HepG2 (cell line): Measurements from ENCODE around the gene ZFP36L2. TPM values are rescaled to one million over a fixed set of nuclear protein-coding genes. Genes with fewer than 3 reads are reported as not detected.

Source experiments
- BORCS8-MEF2B ChIP-seq: sonication (generic); formaldehyde crosslinking; IDR thresholded peaks from 2 replicates; pipeline ENCODE4 v1.8.0; 2022; ENCODE audit warnings: mild to moderate bottlenecking, missing genetic modification reagents
- E2F2 ChIP-seq: sonication (generic); formaldehyde crosslinking; IDR thresholded peaks from 2 replicates; pipeline ENCODE4 v1.4.0; 2020; ENCODE audit warnings: missing genetic modification reagents, borderline replicate concordance
- HBP1 ChIP-seq: IDR thresholded peaks from 2 replicates; pipeline ENCODE4 v1.6.1; 2016; ENCODE audit warnings: low read depth, control low read depth
- MED8 ChIP-seq: sonication (generic); formaldehyde crosslinking; IDR thresholded peaks from 2 replicates; pipeline ENCODE4 v1.8.1; 2023; ENCODE audit warnings: mild to moderate bottlenecking, missing genetic modification reagents; ENCODE audit not compliant: insufficient replicate concordance
- MZF1 ChIP-seq: sonication (generic); formaldehyde crosslinking; IDR thresholded peaks from 2 replicates; pipeline ENCODE4 v1.8.1; 2023; ENCODE audit warnings: mild to moderate bottlenecking, missing genetic modification reagents, borderline replicate concordance
- PCBP1 ChIP-seq: fragments of 200-400 bp; formaldehyde crosslinking; IDR thresholded peaks from 2 replicates; pipeline ENCODE4 v1.6.1; 2017; ENCODE audit warnings: mild to moderate bottlenecking, low read depth, low read length, borderline replicate concordance
- PLSCR1 ChIP-seq: sonication (generic); formaldehyde crosslinking; IDR thresholded peaks from 2 replicates; pipeline ENCODE4 v1.5.0; 2020; ENCODE audit warnings: missing genetic modification reagents, mild to moderate bottlenecking, borderline replicate concordance
- PRPF4 ChIP-seq: fragments of 200-400 bp; formaldehyde crosslinking; IDR thresholded peaks from 2 replicates; pipeline ENCODE4 v1.6.1; 2016; ENCODE audit warnings: low read length, low read depth; ENCODE audit not compliant: poor library complexity, severe bottlenecking
- RAD51 ChIP-seq: fragments of 450-650 bp; IDR thresholded peaks from 2 replicates; pipeline ENCODE4 v1.6.1; 2016; ENCODE audit warnings: borderline replicate concordance
- SRF ChIP-seq: IDR thresholded peaks from 2 replicates; pipeline ENCODE4 v1.6.1; 2011; ENCODE audit warnings: mild to moderate bottlenecking, low read depth, low read length, moderate library complexity
- THAP7 ChIP-seq: sonication (generic); formaldehyde crosslinking; IDR thresholded peaks from 2 replicates; pipeline ENCODE4 v1.8.1; 2023; ENCODE audit warnings: mild to moderate bottlenecking, missing genetic modification reagents
- ZBTB7B ChIP-seq: sonication (generic); formaldehyde crosslinking; IDR thresholded peaks from 2 replicates; pipeline ENCODE4 v1.4.0; 2020; ENCODE audit warnings: missing genetic modification reagents
- ZFY ChIP-seq: sonication (generic); formaldehyde crosslinking; IDR thresholded peaks from 2 replicates; pipeline ENCODE4 v1.4.0; 2020; ENCODE audit warnings: missing genetic modification reagents
- ZNF142 ChIP-seq: sonication (generic); formaldehyde crosslinking; IDR thresholded peaks from 2 replicates; pipeline ENCODE4 v1.4.0; 2020; ENCODE audit warnings: missing genetic modification reagents
- ZNF282 ChIP-seq: fragments of 450-650 bp; IDR thresholded peaks from 2 replicates; pipeline ENCODE4 v1.6.1; 2018; ENCODE audit not compliant: partially characterized antibody
- ZNF296 ChIP-seq: sonication (generic); formaldehyde crosslinking; conservative IDR thresholded peaks from 2 replicates; pipeline ENCODE4 v1.5.0; 2020; ENCODE audit warnings: mild to moderate bottlenecking, missing genetic modification reagents
- ZNF335 ChIP-seq: sonication (generic); formaldehyde crosslinking; IDR thresholded peaks from 2 replicates; pipeline ENCODE4 v1.4.0; 2020; ENCODE audit warnings: missing genetic modification reagents
- ZNF605 ChIP-seq: sonication (generic); formaldehyde crosslinking; IDR thresholded peaks from 2 replicates; pipeline ENCODE4 v1.8.0; 2022; ENCODE audit warnings: mild to moderate bottlenecking, missing genetic modification reagents
- polyA plus RNA-seq, 8 experiments: library from polyadenylated mRNA; depleted of rRNA in 3 of 8; stranded (reverse) in 7 of 8; unstranded in 1 of 8; fragments of >200 nt; fragmentation: Illumina TruSeq in 4 of 8; extraction: Trizol in 4 of 8; gene quantifications; 2 replicates each; pipeline versions ENCODE4 v1.2.1 to v1.2.3, GENCODE V29; 2011 to 2016; ENCODE audit warnings: low read depth in 4 of 8, missing spikeins in 1 of 8, mixed read lengths in 1 of 8; ENCODE audit not compliant: insufficient read depth in 1 of 8
- total RNA-seq, 5 experiments: library from RNA; depleted of rRNA; stranded (reverse); fragments of >200 nt; fragmentation: Illumina TruSeq; extraction: Trizol; gene quantifications; 2 replicates each; pipeline ENCODE4 v1.2.3, GENCODE V29; 2016; ENCODE audit warnings: low read depth in 1 of 5

ZFP36L2 gene
- total and polyA plus RNA-seq, 2 of the 13 experiments (the other 11 are each of a cell fraction or from before 2014, with no cell fraction given): 11.2 to 21.8 TPM

- TF ChIP-seq ZNF142: no peak
- no peak for TF ChIP-seq BORCS8-MEF2B (CRISPR knock-in tag)
- peak; percentile 6; the same call in 1 of the 2 replicates for TF ChIP-seq HBP1 (CRISPR knock-in tag)
- TF ChIP-seq ZNF335 (CRISPR knock-in tag): no peak
- no peak for TF ChIP-seq ZNF296 (CRISPR knock-in tag)
- no peak; the same call in 1 of the 2 replicates for TF ChIP-seq RAD51
- TF ChIP-seq MZF1 (CRISPR knock-in tag): no peak
- no peak for TF ChIP-seq PLSCR1
- TF ChIP-seq PCBP1: peak; percentile 54; the same call in 1 of the 2 replicates
- TF ChIP-seq THAP7: peak; percentile 86; the same call in 1 of the 2 replicates
- no peak for TF ChIP-seq ZNF605 (CRISPR knock-in tag)
- no peak for TF ChIP-seq PRPF4
- TF ChIP-seq SRF: no peak
- TF ChIP-seq ZBTB7B (CRISPR knock-in tag): no peak
- TF ChIP-seq ZFY (CRISPR knock-in tag): peak; percentile 80; the same call in 1 of the 2 replicates
- TF ChIP-seq E2F2 (CRISPR knock-in tag): peak; percentile 86; the same call in 1 of the 2 replicates
- no peak for TF ChIP-seq ZNF282
- TF ChIP-seq MED8: peak; percentile 45
These were observed 433 bp downstream of the ZFP36L2 start (continued) for GRCh38 chr2:43225788-43226557.
